Heart right ventricle (tissue), 16 donors: ENCODE data around the gene TMEM223. TPM values are rescaled to one million over a fixed set of nuclear protein-coding genes. Genes with fewer than 3 reads are reported as not detected.

Experiments used
- ATAC-seq, 8 donors: fragments of 200-7000 bp; cut with Tn5 transposase; one replicate each; pipeline ENCODE4 v1.9.1; 2020; ENCODE audit warnings: mild to moderate bottlenecking in 8 of 8, moderate library complexity in 8 of 8, moderate number of reproducible peaks in 1 of 8
- DNase-seq, 2 donors: peaks; one replicate each; pipeline ENCODE4 v3.0.0-alpha.2; 2020
- H3K27ac ChIP-seq, 10 donors: fragments of 200-600 bp; sonication (generic) in 2 of 10; one replicate each; pipeline versions ENCODE4 v1.5.0 to v1.8.0; 2020 to 2022; ENCODE audit warnings: mild to moderate bottlenecking in 3 of 10
- H3K27me3 ChIP-seq, 7 donors: fragments of 200-600 bp; one replicate each; pipeline ENCODE4 v1.8.0; 2021 to 2022; ENCODE audit warnings: mild to moderate bottlenecking in 2 of 7
- H3K36me3 ChIP-seq, 9 donors: fragments of 200-600 bp; sonication (generic) in 1 of 9; one replicate each; pipeline versions ENCODE4 v1.5.0 to v1.8.0; 2020 to 2022; ENCODE audit warnings: mild to moderate bottlenecking in 2 of 9
- H3K4me1 ChIP-seq, 9 donors: fragments of 200-600 bp; sonication (generic) in 1 of 9; one replicate each; pipeline versions ENCODE4 v1.5.0 to v1.8.0; 2020 to 2022; ENCODE audit warnings: mild to moderate bottlenecking in 4 of 9
- H3K4me3 ChIP-seq, 10 donors: fragments of 200-600 bp; sonication (generic) in 2 of 10; one replicate each; pipeline versions ENCODE4 v1.5.0 to v1.8.0; 2020 to 2022; ENCODE audit warnings: mild to moderate bottlenecking in 7 of 10, moderate library complexity in 2 of 10
- H3K9me3 ChIP-seq, 11 donors: fragments of 200-600 bp in 10 of 11; sonication (generic) in 2 of 11; one replicate each; pipeline versions ENCODE4 v1.5.0 to v1.8.0; 2013 to 2022; ENCODE audit warnings: mild to moderate bottlenecking in 2 of 11, control low read depth in 1 of 11, moderate library complexity in 1 of 11
- CTCF ChIP-seq, 9 donors: fragments of 200-600 bp; sonication (generic) in 2 of 9; IDR thresholded peaks; one replicate each; pipeline versions ENCODE4 v1.5.0 to v1.8.0; 2021 to 2022; ENCODE audit warnings: antibody characterized with exemption in 9 of 9, mild to moderate bottlenecking in 5 of 9, moderate library complexity in 1 of 9
- WGBS, 2 donors: extraction: QIAGEN DNeasy Blood & Tissue Kit; methylation state at CpG; one replicate each; pipeline ENCODE4 v1.1.7; 2013; ENCODE audit warnings: inconsistent platforms in 1 of 2; 5-methylcytosine and 5-hydroxymethylcytosine counted together
- intact Hi-C, 10 donors: fragments of 100-400 bp; cut with DNase I; formaldehyde crosslinking; loops; one replicate each; pipeline versions ENCODE4 v1.11.1 to v1.14.2; 2022
- polyA plus RNA-seq, 2 donors: library from polyadenylated mRNA; stranded (reverse); fragments of 200-250 nt; gene quantifications; one replicate each; pipeline ENCODE4 v1.2.3, GENCODE V29; 2013
- total RNA-seq, 10 donors: library from RNA; stranded (reverse); fragmentation: NEBNext Ultra II Directional in 3 of 10; extraction: Animal tissue kit (Norgen Biotek cat#: 25700) in 3 of 10; gene quantifications; one replicate each; pipeline versions ENCODE4 v1.2.1 to v1.2.4, GENCODE V29; 2021 to 2023
- donor health status: Arrhythmogenic right ventricular cardiomyopathy.
- donor health status: ischemic (EF 13 %, LVEDD 7.1; RV severe dilation, severe dysfunction).
- donor health status: healthy with polysubstance abuse.
- donor health status: DM: no; HTN: yes; CAD: no.
- donor health status: DM: no; HTN: no; CAD: no.
- donor health status: ischemic (EF 25% LVEDD 6.9; RV normal size, moderate dysfunction).
- donor health status: ischemic (EF 25% LVEDD 5.7; RV mildly dilated, moderate dysfunction).
- donor health status: healthy.
- donor health status: DM: yes; HTN: yes; CAD: no.
- donor health status: Ischemic cardiomyopathy.
- donor health status: ischemic (EF 35%, LVEDD 5.7; RV mildly dilated, moderate dysfunction).
- donor health status: nonischemic (EF 11% LVEDD 7.7; RV severe dilation, severe dysfunction).
- donor health status: DM: yes; HTN: yes; CAD: no.
- donor health status: PGD.
- donor health status: ischemic (EF 29% LVEDD 5.4; RV normal size, mild dysfunction).
- donor health status: nonischemic (EF 23%, LVEDD 6.1; RV moderate dilation, normal function).

TMEM223 gene
- total and polyA plus RNA-seq, 12 donors: 21.9 to 75.3 (median 24.5) TPM

- peak; percentile 92 to 97 (median 96) for ATAC-seq
- 0% methylated on average over 66 to 77 of the region's 77 CpGs for WGBS, 2 donors
- intact Hi-C loops: loop anchor here in 2 of 10 donors (2.0 to 5.0 kb wide), 2 partner anchors 34 to 78 kb away; partner anchors contain the start of genes HNRNPUL2 (in 1 of the 2), TTC9C (in 1 of the 2) and WDR74 (in 1 of the 2)
- Histone ChIP-seq H3K4me3 (peak within 1 kb of the TSS; percentile 36 to 88 (median 82)), H3K9me3 (no peaks in the 10 kb centered on the region), H3K4me1 (peaks cover 14 to 47% (median 31%) of the 10 kb centered on the region in 9 donors), H3K27me3 (no peaks in the 10 kb centered on the region), H3K36me3 (peaks cover 0 to 45% (median 31%) of the 10 kb centered on the region in 9 donors), H3K27ac (peak within 1 kb of the TSS; percentile 61 to 95 (median 90))
- TF ChIP-seq CTCF (IDR thresholded peaks at IDR 0.05): peak in 2 of 9 donors; percentile 12 to 25
- peak; percentile 94 to 96 for DNase-seq
These were observed 13.5 kb upstream of the TMEM223 start, which contains the start of gene NXF1 for GRCh38 chr11:62805076-62805892. Gene NXF1 (minus strand): TSS chr11:62805440. CDS start chr11:62805356, 84 bp downstream.

- intact Hi-C loops: loop anchor here in 2 of 10 donors (2.0 to 5.0 kb wide), 2 partner anchors 34 to 77 kb away; partner anchors contain the start of genes HNRNPUL2 (in 1 of the 2), TTC9C (in 1 of the 2) and WDR74 (in 1 of the 2)
- no peak for DNase-seq
- ATAC-seq: peak in 2 of 8 donors; percentile 7 to 8
- TF ChIP-seq CTCF (IDR thresholded peaks at IDR 0.05): no peak
- WGBS, 2 donors: 2 to 3% methylated on average over 14 of the region's 14 CpGs
- Histone ChIP-seq H3K27me3 (no peaks in the 10 kb centered on the region), H3K36me3 (peaks cover 0 to 53% (median 39%) of the 10 kb centered on the region in 9 donors), H3K4me3 (peak overlapping the region; percentile 36 to 88 (median 82)), H3K27ac (peak overlapping the region; percentile 61 to 95 (median 90)), H3K9me3 (no peaks in the 10 kb centered on the region), H3K4me1 (peaks cover 14 to 47% (median 31%) of the 10 kb centered on the region in 9 donors)
These were observed 12.7 kb upstream of the TMEM223 start for GRCh38 chr11:62804310-62805075.

GRCh38 chr11:62801071-62801470 lies 9.3 kb upstream of the TMEM223 start:
- WGBS, 2 donors: 86% methylated on average over 4 of the region's 4 CpGs
- DNase-seq: no peak

More at GRCh38 chr11:62801071-62801470, 9.3 kb upstream of the TMEM223 start:
- Histone ChIP-seq H3K27me3 (no peaks in the 10 kb centered on the region), H3K36me3 (peaks cover 0 to 79% (median 70%) of the 10 kb centered on the region in 9 donors), H3K4me3 (no peak overlapping the region), H3K9me3 (no peaks in the 10 kb centered on the region), H3K27ac (no peak overlapping the region), H3K4me1 (peaks cover 11 to 26% (median 21%) of the 10 kb centered on the region in 9 donors)
- no peak for TF ChIP-seq CTCF (IDR thresholded peaks at IDR 0.05)
- no peak for ATAC-seq
- intact Hi-C loops: no loop called here
